HUES6 (cell line): ENCODE data around the gene MCOLN2.
A peak's percentile ranks its signal among the peaks of the same experiment; 100 is the strongest.

Experiments used
- H3K27ac ChIP-seq: 2 replicates; pipeline ENCODE4 v1.7.0; 2013; ENCODE audit warnings: low read depth, mild to moderate bottlenecking, low read length, inconsistent platforms
- H3K27me3 ChIP-seq: 2 replicates; pipeline ENCODE4 v1.6.1; 2013; ENCODE audit warnings: low read length; ENCODE audit not compliant: control insufficient read depth, insufficient read depth
- H3K36me3 ChIP-seq: 2 replicates; pipeline ENCODE4 v1.6.1; 2013; ENCODE audit warnings: low read length; ENCODE audit not compliant: control insufficient read depth, insufficient read depth
- H3K4me1 ChIP-seq: 2 replicates; pipeline ENCODE4 v1.6.1; 2013; ENCODE audit warnings: low read length; ENCODE audit not compliant: control insufficient read depth, insufficient read depth
- H3K4me3 ChIP-seq: 2 replicates; pipeline ENCODE4 v1.5.1; 2013; ENCODE audit warnings: low read depth, low read length
- H3K9ac ChIP-seq: one replicate; pipeline ENCODE4 v1.6.1; 2013; ENCODE audit warnings: mild to moderate bottlenecking, low read length
- H3K9me3 ChIP-seq: 2 replicates; pipeline ENCODE4 v1.6.1; 2013; ENCODE audit warnings: low read depth, low read length; ENCODE audit not compliant: control insufficient read depth, insufficient read depth

Gene MCOLN2

DNA sequence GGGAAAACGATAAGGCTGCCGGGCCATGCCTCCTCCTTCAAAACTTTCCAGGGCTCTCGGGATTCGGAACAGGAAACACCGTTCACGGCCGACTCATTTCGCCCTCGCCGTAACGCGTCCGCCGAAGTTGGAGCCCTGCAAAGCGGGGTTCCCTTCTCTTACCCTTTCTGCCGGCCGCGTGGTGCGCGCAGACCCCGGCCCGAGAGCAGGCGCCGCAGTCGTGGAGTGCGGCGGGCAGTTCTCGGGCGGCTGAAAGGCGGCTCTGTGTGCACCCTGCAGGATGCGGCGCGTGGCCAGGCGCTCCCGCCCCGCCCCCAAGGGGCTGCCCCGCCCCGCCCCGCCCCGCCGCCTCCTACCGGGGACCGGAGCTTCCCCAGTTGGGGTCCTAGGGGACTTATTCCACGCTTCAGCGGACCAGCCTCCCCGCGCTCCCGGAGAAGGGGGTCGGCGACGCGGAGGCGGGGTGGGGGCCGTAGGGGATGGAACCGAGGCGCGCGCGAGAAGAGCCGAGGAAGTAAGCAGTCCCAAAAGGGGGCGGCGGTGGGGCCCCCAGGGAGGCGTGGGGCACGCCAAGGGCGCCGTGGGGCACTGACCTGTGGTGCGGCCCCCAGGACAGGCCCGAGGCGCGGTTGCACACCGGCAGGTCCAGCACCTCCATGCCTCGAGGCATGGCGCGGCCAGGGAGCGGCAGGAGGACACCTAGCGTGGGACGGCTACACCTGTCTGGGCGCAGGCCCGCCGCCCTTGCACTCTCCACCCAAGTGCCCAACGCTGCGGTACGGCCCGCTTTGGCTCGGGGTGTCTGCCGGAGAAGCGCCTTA lies at the start of gene MCOLN2:
MCOLN2 (minus strand) TSS at position 268 of the 821 bp plus-strand sequence; CDS start at position 27, 241 bp downstream.
- H3K9me3 ChIP-seq: no peaks in the 10 kb centered on the region
- peak within 1 kb of the TSS; percentile 45 for H3K9ac ChIP-seq
- peak within 1 kb of the TSS; percentile 73 for H3K4me3 ChIP-seq
- no peaks in the 10 kb centered on the region for H3K36me3 ChIP-seq
- H3K27ac ChIP-seq: no peak within 1 kb of the TSS
- H3K4me1 ChIP-seq: 0 out of 2 replicates have a peak, but pooled peaks cover 4% of the 10 kb centered on the region
- H3K27me3 ChIP-seq: peaks cover 81% of the 10 kb centered on the region

GRCh38 chr1:85042413-85042812 lies 45.5 kb upstream of the MCOLN2 start:
- Histone ChIP-seq H3K36me3 (no peaks in the 10 kb centered on the region), H3K4me3 (no peak overlapping the region), H3K9ac (no peak overlapping the region), H3K4me1 (no peaks in the 10 kb centered on the region; the same call in none of the 2 replicates), H3K27ac (no peak overlapping the region), H3K9me3 (no peaks in the 10 kb centered on the region), H3K27me3 (peaks cover 28% of the 10 kb centered on the region)

- no peaks in the 10 kb centered on the region for H3K9me3 ChIP-seq
- H3K36me3 ChIP-seq: no peaks in the 10 kb centered on the region
- peaks cover 22% of the 10 kb centered on the region for H3K27me3 ChIP-seq
- H3K4me1 ChIP-seq: no peaks in the 10 kb centered on the region
- H3K27ac ChIP-seq: no peak overlapping the region
- H3K9ac ChIP-seq: no peak overlapping the region
- no peak overlapping the region for H3K4me3 ChIP-seq
Measured at GRCh38 chr1:85041793-85042192, 44.9 kb upstream of the MCOLN2 start.

GRCh38 chr1:85033221-85033620 lies 36.3 kb upstream of the MCOLN2 start:
- no peaks in the 10 kb centered on the region for H3K9me3 ChIP-seq
- no peak overlapping the region for H3K4me3 ChIP-seq
- H3K36me3 ChIP-seq: no peaks in the 10 kb centered on the region
- H3K4me1 ChIP-seq: no peaks in the 10 kb centered on the region
- no peak overlapping the region for H3K27ac ChIP-seq
- H3K27me3 ChIP-seq: no peaks in the 10 kb centered on the region
- H3K9ac ChIP-seq: no peak overlapping the region

GRCh38 chr1:85030536-85030935 lies 33.6 kb upstream of the MCOLN2 start:
- Histone ChIP-seq H3K9me3 (no peaks in the 10 kb centered on the region), H3K4me3 (no peak overlapping the region), H3K9ac (no peak overlapping the region), H3K27ac (no peak overlapping the region), H3K4me1 (no peaks in the 10 kb centered on the region), H3K36me3 (no peaks in the 10 kb centered on the region), H3K27me3 (no peaks in the 10 kb centered on the region)

GRCh38 chr1:85028151-85028550 lies 31.2 kb upstream of the MCOLN2 start:
- no peaks in the 10 kb centered on the region for H3K27me3 ChIP-seq
- no peaks in the 10 kb centered on the region for H3K9me3 ChIP-seq
- no peak overlapping the region for H3K27ac ChIP-seq
- no peak overlapping the region for H3K9ac ChIP-seq
- H3K36me3 ChIP-seq: no peaks in the 10 kb centered on the region
- no peaks in the 10 kb centered on the region for H3K4me1 ChIP-seq
- no peak overlapping the region for H3K4me3 ChIP-seq

DNA sequence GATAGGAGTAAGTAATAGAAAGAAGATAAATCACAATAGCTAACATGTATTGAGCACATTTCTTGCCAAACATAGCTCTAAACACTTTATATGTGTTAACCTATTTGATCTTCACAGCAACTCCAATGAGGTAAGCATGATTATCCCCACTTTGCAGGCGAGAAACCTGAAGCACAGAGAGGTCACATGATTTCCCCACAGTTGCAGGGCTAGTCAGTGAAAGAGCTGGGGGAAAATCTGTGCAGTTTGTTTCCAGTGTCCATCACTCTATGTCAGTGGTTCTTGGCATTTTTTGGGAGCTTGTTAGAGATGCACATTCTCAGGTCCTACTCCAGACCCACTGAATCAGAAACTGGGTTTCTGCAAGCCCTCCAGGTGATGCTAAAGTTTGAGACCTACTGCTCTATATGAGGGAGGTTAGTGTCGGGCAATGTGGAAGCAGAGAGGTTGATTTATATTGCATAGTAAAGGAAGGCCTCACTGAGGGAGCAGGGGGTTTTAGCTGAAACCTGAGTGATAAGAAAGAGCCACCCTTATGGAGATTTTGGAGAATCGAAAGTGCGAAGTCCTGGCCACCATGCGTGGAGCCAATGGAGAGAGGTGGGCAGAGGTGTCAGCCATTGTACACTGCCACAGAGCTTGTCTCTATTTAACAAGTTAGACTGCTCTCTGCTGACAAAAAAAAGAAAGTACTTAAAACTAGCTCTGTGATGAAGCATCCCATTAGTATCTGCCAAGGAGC lies 30.5 kb upstream of the MCOLN2 start:
- Histone ChIP-seq H3K9me3 (no peaks in the 10 kb centered on the region), H3K9ac (no peak overlapping the region), H3K27me3 (no peaks in the 10 kb centered on the region), H3K27ac (no peak overlapping the region), H3K36me3 (no peaks in the 10 kb centered on the region), H3K4me3 (no peak overlapping the region), H3K4me1 (no peaks in the 10 kb centered on the region)

DNA sequence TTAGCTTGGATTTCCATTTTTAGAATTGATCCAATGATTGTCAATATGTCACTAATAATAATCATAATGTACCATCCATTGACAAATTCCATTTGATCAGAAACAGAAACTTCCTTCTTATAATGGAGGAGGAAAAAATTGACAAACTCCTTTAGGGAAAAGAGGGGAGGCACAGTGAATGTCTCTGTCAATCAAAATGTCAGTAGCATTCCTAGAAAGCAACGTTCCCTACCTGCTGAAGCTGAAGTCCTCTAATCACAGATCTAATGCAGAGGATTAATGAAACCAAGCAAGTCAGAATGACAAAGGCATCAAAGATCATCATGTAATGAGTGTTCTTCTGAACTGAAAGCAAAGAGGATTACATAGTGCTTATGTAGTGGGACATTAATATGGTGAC lies 29.0 kb upstream of the MCOLN2 start:
- no peak overlapping the region for H3K27ac ChIP-seq
- no peaks in the 10 kb centered on the region for H3K36me3 ChIP-seq
- H3K4me3 ChIP-seq: no peak overlapping the region
- H3K4me1 ChIP-seq: no peaks in the 10 kb centered on the region
- no peaks in the 10 kb centered on the region for H3K27me3 ChIP-seq
- H3K9me3 ChIP-seq: no peaks in the 10 kb centered on the region
- no peak overlapping the region for H3K9ac ChIP-seq

- Histone ChIP-seq H3K27me3 (no peaks in the 10 kb centered on the region), H3K4me1 (no peaks in the 10 kb centered on the region), H3K9ac (no peak overlapping the region), H3K4me3 (no peak overlapping the region), H3K36me3 (no peaks in the 10 kb centered on the region), H3K27ac (no peak overlapping the region), H3K9me3 (no peaks in the 10 kb centered on the region)
Measured at GRCh38 chr1:85024736-85025135, 27.8 kb upstream of the MCOLN2 start.

- no peak overlapping the region for H3K27ac ChIP-seq
- H3K9ac ChIP-seq: no peak overlapping the region
- H3K27me3 ChIP-seq: no peaks in the 10 kb centered on the region
- H3K4me1 ChIP-seq: no peaks in the 10 kb centered on the region
- H3K36me3 ChIP-seq: no peaks in the 10 kb centered on the region
- no peaks in the 10 kb centered on the region for H3K9me3 ChIP-seq
- H3K4me3 ChIP-seq: no peak overlapping the region
Measured at GRCh38 chr1:85022700-85023099, 25.8 kb upstream of the MCOLN2 start.

DNA sequence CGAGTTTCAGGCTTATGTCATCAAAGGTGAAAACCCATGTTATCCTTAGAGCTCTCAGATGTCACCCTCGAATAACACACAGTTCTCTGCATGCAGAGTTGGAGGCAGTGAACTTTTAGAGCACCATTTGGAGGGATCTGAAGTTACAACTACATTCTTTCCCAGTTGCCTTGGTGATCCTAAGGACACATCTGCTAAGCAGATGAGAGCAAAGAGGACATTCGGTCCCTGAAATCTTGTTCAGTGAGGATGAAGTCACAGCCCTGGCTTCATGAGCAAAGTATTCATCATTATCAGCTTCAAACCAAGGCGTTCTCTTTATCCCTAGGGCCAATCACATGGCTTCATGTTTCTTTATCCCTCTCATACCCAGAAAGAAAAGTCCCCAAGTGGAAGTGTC lies 23.1 kb upstream of the MCOLN2 start:
- Histone ChIP-seq H3K27ac (no peak overlapping the region), H3K4me3 (no peak overlapping the region), H3K9me3 (no peaks in the 10 kb centered on the region), H3K9ac (no peak overlapping the region), H3K4me1 (no peaks in the 10 kb centered on the region), H3K36me3 (no peaks in the 10 kb centered on the region), H3K27me3 (no peaks in the 10 kb centered on the region)
